ENCODE data around the gene ATP6V1F. TPM values are rescaled to one million over a fixed set of nuclear protein-coding genes. Genes with fewer than 3 reads are reported as not detected.

Gene ATP6V1F
- total and polyA plus RNA-seq, 10 donors, result 78.3 to 285 (median 91.5) TPM

DNA sequence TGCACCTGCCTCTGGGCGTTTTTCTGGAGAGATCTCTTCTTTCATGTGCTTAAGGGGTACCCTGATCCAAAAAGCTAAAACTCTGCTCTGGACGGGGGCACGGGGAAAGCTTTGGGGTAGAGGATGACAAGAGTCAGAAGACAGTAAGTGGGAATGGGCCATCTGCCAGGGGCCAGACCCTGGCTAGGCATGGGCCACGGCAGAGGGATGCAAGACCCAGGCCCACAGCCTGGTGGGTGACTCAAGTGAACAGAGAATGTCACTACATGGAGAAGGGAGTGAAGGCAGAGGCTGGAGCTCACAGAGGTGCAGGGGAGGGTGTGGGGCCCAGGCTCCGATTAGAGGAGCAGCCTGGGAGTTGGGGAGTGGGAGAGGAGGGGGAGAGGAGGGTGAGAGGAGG lies 17.2 kb upstream of the ATP6V1F start:
- no peaks in the 10 kb centered on the region for H3K36me3 ChIP-seq
- peaks cover 0 to 7% (median 2%) of the 10 kb centered on the region in 6 donors for H3K4me1 ChIP-seq
- TF ChIP-seq POLR2AphosphoS5 (IDR thresholded peaks at IDR 0.05) (no peak), POLR2A (IDR thresholded peaks at IDR 0.05) (no peak)
- TF ChIP-seq, protein P1, sequence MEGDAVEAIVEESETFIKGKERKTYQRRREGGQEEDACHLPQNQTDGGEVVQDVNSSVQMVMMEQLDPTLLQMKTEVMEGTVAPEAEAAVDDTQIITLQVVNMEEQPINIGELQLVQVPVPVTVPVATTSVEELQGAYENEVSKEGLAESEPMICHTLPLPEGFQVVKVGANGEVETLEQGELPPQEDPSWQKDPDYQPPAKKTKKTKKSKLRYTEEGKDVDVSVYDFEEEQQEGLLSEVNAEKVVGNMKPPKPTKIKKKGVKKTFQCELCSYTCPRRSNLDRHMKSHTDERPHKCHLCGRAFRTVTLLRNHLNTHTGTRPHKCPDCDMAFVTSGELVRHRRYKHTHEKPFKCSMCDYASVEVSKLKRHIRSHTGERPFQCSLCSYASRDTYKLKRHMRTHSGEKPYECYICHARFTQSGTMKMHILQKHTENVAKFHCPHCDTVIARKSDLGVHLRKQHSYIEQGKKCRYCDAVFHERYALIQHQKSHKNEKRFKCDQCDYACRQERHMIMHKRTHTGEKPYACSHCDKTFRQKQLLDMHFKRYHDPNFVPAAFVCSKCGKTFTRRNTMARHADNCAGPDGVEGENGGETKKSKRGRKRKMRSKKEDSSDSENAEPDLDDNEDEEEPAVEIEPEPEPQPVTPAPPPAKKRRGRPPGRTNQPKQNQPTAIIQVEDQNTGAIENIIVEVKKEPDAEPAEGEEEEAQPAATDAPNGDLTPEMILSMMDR (IDR thresholded peaks at IDR 0.05 in 8 of 11, conservative IDR thresholded peaks at IDR 0.05 in 3 of 11), result no peak
- no peak overlapping the region for H3K4me3 ChIP-seq
- 80 to 97% (median 83%) methylated on average over 5 of the region's 5 CpGs for WGBS, 5 donors
- no peaks in the 10 kb centered on the region for H3K9me3 ChIP-seq
- no peak overlapping the region for H3K27ac ChIP-seq
- no peak for DNase-seq
- intact Hi-C loops (cut with DNase I; ENCODE audit: low total_unique reads), result no loop called here
- H3K27me3 ChIP-seq (replicated peaks in 1 of 7), result no peaks in the 10 kb centered on the region

DNA sequence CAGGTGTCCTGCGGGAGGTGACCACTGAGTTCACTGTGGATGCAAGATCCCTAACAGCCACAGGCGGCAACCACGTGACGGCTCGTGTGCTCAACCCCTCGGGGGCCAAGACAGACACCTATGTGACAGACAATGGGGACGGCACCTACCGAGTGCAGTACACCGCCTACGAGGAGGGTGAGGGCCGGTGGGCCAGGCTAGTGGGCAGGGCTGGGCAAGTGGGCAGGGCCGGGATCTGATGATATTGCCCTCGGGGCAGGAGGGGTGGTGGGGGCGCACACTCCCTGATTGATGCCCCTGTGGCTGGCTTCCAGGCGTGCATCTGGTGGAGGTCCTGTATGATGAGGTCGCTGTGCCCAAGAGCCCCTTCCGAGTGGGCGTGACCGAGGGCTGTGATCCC lies 16.7 kb upstream of the ATP6V1F start:
- Histone ChIP-seq H3K36me3 (no peaks in the 10 kb centered on the region), H3K4me1 (peaks cover 0 to 7% (median 2%) of the 10 kb centered on the region in 6 donors), H3K27ac (no peak overlapping the region), H3K27me3 (replicated peaks in 1 of 7) (no peaks in the 10 kb centered on the region), H3K9me3 (no peaks in the 10 kb centered on the region), H3K4me3 (no peak overlapping the region)
- TF ChIP-seq, protein P1 (IDR thresholded peaks at IDR 0.05 in 8 of 11, conservative IDR thresholded peaks at IDR 0.05 in 3 of 11), result no peak
- TF ChIP-seq POLR2A (IDR thresholded peaks at IDR 0.05), result no peak
- TF ChIP-seq POLR2AphosphoS5 (IDR thresholded peaks at IDR 0.05), result no peak
- no peak for DNase-seq
- intact Hi-C loops (cut with DNase I; ENCODE audit: low total_unique reads), result no loop called here
- WGBS, 5 donors, result 78 to 92% (median 89%) methylated on average over 8 to 19 of the region's 19 CpGs

DNA sequence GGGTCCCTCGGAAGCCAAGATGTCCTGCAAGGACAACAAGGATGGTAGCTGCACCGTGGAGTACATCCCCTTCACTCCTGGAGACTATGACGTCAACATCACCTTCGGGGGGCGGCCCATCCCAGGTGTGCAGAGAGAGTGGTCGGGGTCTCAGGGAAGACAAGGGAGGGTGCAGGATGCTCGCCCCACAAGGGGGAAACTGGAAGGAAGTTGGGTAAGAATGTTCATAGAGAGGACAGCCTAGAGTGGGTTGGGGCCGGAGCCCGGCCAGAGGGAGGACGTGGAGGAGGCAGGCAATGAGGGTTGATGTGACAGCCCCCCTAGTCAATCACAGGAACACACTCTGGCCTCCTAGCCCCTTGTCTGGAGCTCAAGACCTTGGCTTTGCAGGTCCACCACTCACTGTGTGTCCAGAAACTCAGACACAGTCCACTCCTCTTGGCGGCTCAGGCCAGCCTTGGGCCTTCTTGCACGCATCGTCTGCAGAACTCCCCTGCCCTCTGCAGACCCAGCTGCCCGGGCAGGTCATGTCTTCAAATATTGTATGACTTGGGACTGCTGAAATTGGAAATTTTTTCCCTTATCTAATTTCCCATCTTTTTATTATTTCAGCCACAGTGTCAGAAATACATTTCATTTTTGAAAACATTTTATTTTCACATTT lies 15.7 kb upstream of the ATP6V1F start:
- Histone ChIP-seq H3K36me3 (no peaks in the 10 kb centered on the region), H3K4me3 (no peak overlapping the region), H3K27ac (no peak overlapping the region), H3K9me3 (no peaks in the 10 kb centered on the region), H3K27me3 (replicated peaks in 1 of 7) (no peaks in the 10 kb centered on the region), H3K4me1 (peaks cover 0 to 5% (median 2%) of the 10 kb centered on the region in 6 donors)
- no peak for DNase-seq
- TF ChIP-seq, protein P1 (IDR thresholded peaks at IDR 0.05 in 8 of 11, conservative IDR thresholded peaks at IDR 0.05 in 3 of 11), result no peak
- TF ChIP-seq POLR2A (IDR thresholded peaks at IDR 0.05) (no peak), POLR2AphosphoS5 (IDR thresholded peaks at IDR 0.05) (no peak)
- 73 to 91% (median 79%) methylated on average over 14 of the region's 14 CpGs for WGBS, 5 donors
- intact Hi-C loops (cut with DNase I; ENCODE audit: low total_unique reads), result no loop called here

DNA sequence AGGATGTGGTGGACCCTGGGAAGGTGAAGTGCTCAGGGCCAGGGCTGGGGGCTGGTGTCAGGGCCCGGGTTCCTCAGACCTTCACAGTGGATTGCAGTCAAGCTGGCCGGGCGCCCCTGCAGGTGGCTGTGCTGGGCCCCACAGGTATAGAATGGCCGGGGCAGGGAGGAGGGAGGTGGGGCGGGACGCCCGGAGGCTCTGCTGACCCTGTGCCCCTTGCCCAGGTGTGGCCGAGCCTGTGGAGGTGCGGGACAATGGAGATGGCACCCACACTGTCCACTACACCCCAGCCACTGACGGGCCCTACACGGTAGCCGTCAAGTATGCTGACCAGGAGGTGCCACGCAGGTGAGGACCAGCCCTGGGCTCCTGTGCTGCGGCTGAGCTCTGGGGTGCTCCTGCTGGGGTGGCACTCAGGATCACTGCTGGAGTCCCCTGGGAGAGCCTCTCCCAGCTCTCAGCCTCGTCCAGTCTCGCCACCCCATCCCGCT lies 14.9 kb upstream of the ATP6V1F start:
- intact Hi-C loops (cut with DNase I; ENCODE audit: low total_unique reads), result no loop called here
- no peak for DNase-seq
- Histone ChIP-seq H3K27me3 (replicated peaks in 1 of 7) (peaks cover 0 to 6% (median 0%) of the 10 kb centered on the region in 7 donors), H3K27ac (no peak overlapping the region), H3K36me3 (no peaks in the 10 kb centered on the region), H3K9me3 (no peaks in the 10 kb centered on the region), H3K4me3 (no peak overlapping the region), H3K4me1 (no peaks in the 10 kb centered on the region)
- WGBS, 5 donors, result 93 to 97% (median 94%) methylated on average over 14 to 17 of the region's 17 CpGs
- TF ChIP-seq, protein P1 (IDR thresholded peaks at IDR 0.05 in 8 of 11, conservative IDR thresholded peaks at IDR 0.05 in 3 of 11), result no peak
- no peak for TF ChIP-seq POLR2AphosphoS5 (IDR thresholded peaks at IDR 0.05)
- no peak for TF ChIP-seq POLR2A (IDR thresholded peaks at IDR 0.05)

All from spleen (tissue), 11 donors.